Measurements from ENCODE around the gene MAP2K1.

DNA sequence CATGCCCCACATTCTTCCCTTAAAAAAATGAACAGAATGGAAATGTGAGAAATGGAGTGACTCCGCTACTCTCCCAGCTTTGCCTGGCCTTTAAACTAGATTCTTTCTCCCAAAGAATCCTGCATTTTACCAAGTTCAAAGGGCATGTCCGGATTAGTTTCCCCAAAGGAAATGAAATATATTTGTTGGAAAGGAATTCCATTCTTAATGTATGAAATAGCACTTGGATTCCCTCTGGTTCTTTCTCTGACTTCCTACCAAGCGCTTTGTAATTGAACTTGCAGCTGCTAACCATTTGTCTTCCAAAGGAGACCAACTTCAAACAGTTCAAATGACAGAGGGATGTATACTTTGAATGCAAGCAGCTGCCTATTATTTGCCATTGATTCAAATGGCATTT lies 18.9 kb downstream of the MAP2K1 start:
- TF ChIP-seq, protein P1, sequence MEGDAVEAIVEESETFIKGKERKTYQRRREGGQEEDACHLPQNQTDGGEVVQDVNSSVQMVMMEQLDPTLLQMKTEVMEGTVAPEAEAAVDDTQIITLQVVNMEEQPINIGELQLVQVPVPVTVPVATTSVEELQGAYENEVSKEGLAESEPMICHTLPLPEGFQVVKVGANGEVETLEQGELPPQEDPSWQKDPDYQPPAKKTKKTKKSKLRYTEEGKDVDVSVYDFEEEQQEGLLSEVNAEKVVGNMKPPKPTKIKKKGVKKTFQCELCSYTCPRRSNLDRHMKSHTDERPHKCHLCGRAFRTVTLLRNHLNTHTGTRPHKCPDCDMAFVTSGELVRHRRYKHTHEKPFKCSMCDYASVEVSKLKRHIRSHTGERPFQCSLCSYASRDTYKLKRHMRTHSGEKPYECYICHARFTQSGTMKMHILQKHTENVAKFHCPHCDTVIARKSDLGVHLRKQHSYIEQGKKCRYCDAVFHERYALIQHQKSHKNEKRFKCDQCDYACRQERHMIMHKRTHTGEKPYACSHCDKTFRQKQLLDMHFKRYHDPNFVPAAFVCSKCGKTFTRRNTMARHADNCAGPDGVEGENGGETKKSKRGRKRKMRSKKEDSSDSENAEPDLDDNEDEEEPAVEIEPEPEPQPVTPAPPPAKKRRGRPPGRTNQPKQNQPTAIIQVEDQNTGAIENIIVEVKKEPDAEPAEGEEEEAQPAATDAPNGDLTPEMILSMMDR (IDR thresholded peaks at IDR 0.05), result no peak
- TF ChIP-seq POLR2AphosphoS5 (IDR thresholded peaks at IDR 0.05; ENCODE audit: insufficient read depth in 1 of 2, low read depth in 1 of 2), result no peak
